H1 (cell line): ENCODE measurements around the gene TBC1D4. TPM values are rescaled to one million over a fixed set of nuclear protein-coding genes. Genes with fewer than 3 reads are reported as not detected.

Experiments
- CTCF ChIA-PET: fragments of 300-600 bp; sonication (Branson Sonifier 250); formaldehyde crosslinking; loops from one replicate; lab custom pipeline; 2021; ENCODE audit not compliant: partially characterized antibody; lab: Charles Lee
- POLR2A ChIA-PET: fragments of 300-600 bp; sonication (Branson Sonifier 250); formaldehyde crosslinking; loops from one replicate; lab custom pipeline; 2021; ENCODE audit warnings: inconsistent platforms; ENCODE audit not compliant: partially characterized antibody; lab: Charles Lee
- DNase-seq, 2 experiments: peaks; one replicate each; pipeline versions ENCODE4 v3.0.0 to v3.0.0-alpha.2; 2010 to 2022; ENCODE audit warnings: low spot score in 2 of 2, low read depth in 1 of 2, mixed read lengths in 1 of 2
- FAIRE-seq: peaks from 2 replicates; lab custom pipeline; 2011; peaks lifted over from hg19 to GRCh38; lab: Jason Lieb, UNC
- H2AFZ ChIP-seq: 2 replicates; pipeline ENCODE4 v1.8.1; 2012; ENCODE audit warnings: low read length, inconsistent platforms
- H2AK5ac ChIP-seq: 2 replicates; pipeline ENCODE4 v1.6.1; 2013; ENCODE audit warnings: low read depth, low read length
- H2BK120ac ChIP-seq: replicated peaks from 2 replicates; pipeline ENCODE3; 2013; ENCODE audit warnings: low read depth, low read length, inconsistent platforms
- H2BK12ac ChIP-seq: 2 replicates; pipeline ENCODE4 v1.6.1; 2013; ENCODE audit warnings: low read depth, low read length
- H2BK15ac ChIP-seq: 2 replicates; pipeline ENCODE4 v1.6.1; 2013; ENCODE audit warnings: low read length
- H2BK20ac ChIP-seq: 2 replicates; pipeline ENCODE4 v1.6.1; 2013; ENCODE audit warnings: low read length
- H2BK5ac ChIP-seq: 2 replicates; pipeline ENCODE4 v1.6.1; 2013; ENCODE audit warnings: low read depth, low read length
- H3K14ac ChIP-seq: 2 replicates; pipeline ENCODE4 v1.6.1; 2013; ENCODE audit warnings: inconsistent platforms; ENCODE audit not compliant: insufficient read length
- H3K18ac ChIP-seq: 2 replicates; pipeline ENCODE4 v1.6.1; 2013; ENCODE audit warnings: low read length; ENCODE audit errors: extremely low read depth
- H3K23ac ChIP-seq: 2 replicates; pipeline ENCODE4 v1.6.1; 2013; ENCODE audit warnings: inconsistent platforms; ENCODE audit not compliant: insufficient read length
- H3K23me2 ChIP-seq: 2 replicates; pipeline ENCODE4 v1.6.1; 2013; ENCODE audit warnings: low read depth, low read length
- H3K27ac ChIP-seq: 2 replicates; pipeline ENCODE4 v1.6.1; 2011; ENCODE audit warnings: low read depth, low read length, inconsistent platforms
- H3K27me3 ChIP-seq, 4 experiments: replicated peaks in 1 of 4; 1 replicate in 1 of 4; 2 replicates in 3 of 4; pipeline versions ENCODE4 v1.6.1 to v1.8.1; 2011 to 2013; ENCODE audit warnings: low read length in 3 of 4, mild to moderate bottlenecking in 3 of 4, inconsistent platforms in 2 of 4, mixed read lengths in 2 of 4, moderate library complexity in 1 of 4; ENCODE audit not compliant: control insufficient read depth in 3 of 4, insufficient read depth in 3 of 4; ENCODE audit errors: extremely low read depth in 1 of 4
- H3K36me3 ChIP-seq, 4 experiments: 2 replicates each; pipeline versions ENCODE4 v1.6.1 to v1.8.1; 2011 to 2013; ENCODE audit warnings: mild to moderate bottlenecking in 4 of 4, low read length in 3 of 4, moderate library complexity in 2 of 4, control low read depth in 1 of 4, inconsistent platforms in 1 of 4; ENCODE audit not compliant: insufficient read depth in 4 of 4, control insufficient read depth in 2 of 4
- H3K4ac ChIP-seq: replicated peaks from 2 replicates; pipeline ENCODE3; 2013; ENCODE audit warnings: low read length, low read depth, mixed read lengths, inconsistent platforms; ENCODE audit not compliant: insufficient read length
- H3K4me1 ChIP-seq, 4 experiments: replicated peaks in 1 of 4; 1 replicate in 1 of 4; 2 replicates in 3 of 4; pipeline versions ENCODE4 v1.6.1 to v1.8.1; 2011 to 2013; ENCODE audit warnings: low read length in 3 of 4, inconsistent platforms in 2 of 4, mixed read lengths in 1 of 4; ENCODE audit not compliant: insufficient read depth in 4 of 4, control insufficient read depth in 3 of 4
- H3K4me2 ChIP-seq, 2 experiments: 2 replicates each; pipeline versions ENCODE4 v1.6.1 to v1.8.1; 2011 to 2013; ENCODE audit warnings: low read depth in 2 of 2, low read length in 2 of 2, control low read depth in 1 of 2, inconsistent platforms in 1 of 2, mild to moderate bottlenecking in 1 of 2; ENCODE audit not compliant: insufficient read depth in 1 of 2
- H3K4me3 ChIP-seq, 4 experiments: fragments of 200-600, 300-600 bp in 1 of 4; sonication (generic), shearing (Covaris generic), sonication (Bioruptor Twin) in 1 of 4; 2 replicates each; pipeline versions ENCODE4 v1.5.1 to v1.8.1; 2011 to 2016; ENCODE audit warnings: low read length in 4 of 4, low read depth in 3 of 4, control low read depth in 2 of 4, inconsistent platforms in 2 of 4, mild to moderate bottlenecking in 2 of 4, mixed read lengths in 1 of 4, moderate library complexity in 1 of 4; ENCODE audit not compliant: insufficient read depth in 2 of 4; ENCODE audit errors: extremely low read depth in 1 of 4
- H3K56ac ChIP-seq: replicated peaks from 2 replicates; pipeline ENCODE3; 2013; ENCODE audit warnings: low read depth, mild to moderate bottlenecking, mixed read lengths, low read length, inconsistent platforms; ENCODE audit not compliant: insufficient read length
- H3K79me1 ChIP-seq: 2 replicates; pipeline ENCODE4 v1.6.1; 2013; ENCODE audit warnings: low read depth, low read length, control low read depth
- H3K79me2 ChIP-seq, 2 experiments: 2 replicates each; pipeline versions ENCODE4 v1.6.1 to v1.8.1; 2012 to 2013; ENCODE audit warnings: low read length in 2 of 2, mild to moderate bottlenecking in 2 of 2, inconsistent platforms in 1 of 2; ENCODE audit not compliant: insufficient read depth in 2 of 2, control insufficient read depth in 1 of 2
- H3K9ac ChIP-seq, 4 experiments: replicated peaks in 1 of 4; 1 replicate in 1 of 4; 2 replicates in 3 of 4; pipeline versions ENCODE4 v1.6.1 to v1.8.1; 2011 to 2013; ENCODE audit warnings: low read depth in 3 of 4, low read length in 3 of 4, control low read depth in 2 of 4, mild to moderate bottlenecking in 2 of 4, moderate library complexity in 2 of 4, inconsistent platforms in 1 of 4; ENCODE audit errors: extremely low read depth in 1 of 4
- H3K9me3 ChIP-seq, 2 experiments: 2 replicates each; pipeline versions ENCODE4 v1.6.1 to v1.8.1; 2012 to 2013; ENCODE audit warnings: mild to moderate bottlenecking in 2 of 2, moderate library complexity in 2 of 2, control low read depth in 1 of 2, inconsistent platforms in 1 of 2, low read depth in 1 of 2, low read length in 1 of 2, mixed read lengths in 1 of 2; ENCODE audit not compliant: insufficient read depth in 2 of 2
- H4K20me1 ChIP-seq, 2 experiments: replicated peaks in 1 of 2; 2 replicates each; pipeline versions ENCODE3 to v1.8.1; 2011 to 2013; ENCODE audit warnings: inconsistent platforms in 2 of 2, low read length in 2 of 2, mild to moderate bottlenecking in 1 of 2; ENCODE audit not compliant: insufficient read depth in 2 of 2, control insufficient read depth in 1 of 2
- H4K5ac ChIP-seq: 2 replicates; pipeline ENCODE4 v1.6.1; 2013; ENCODE audit warnings: low read length, low read depth, mixed read lengths, inconsistent platforms; ENCODE audit not compliant: insufficient read length
- H4K8ac ChIP-seq: 2 replicates; pipeline ENCODE4 v1.8.0; 2013; ENCODE audit warnings: mild to moderate bottlenecking, moderate library complexity, low read length, inconsistent platforms; ENCODE audit not compliant: insufficient read depth; ENCODE audit errors: extremely low read depth
- H4K91ac ChIP-seq: replicated peaks from 2 replicates; pipeline ENCODE3; 2013; ENCODE audit warnings: low read length, mixed read lengths, inconsistent platforms; ENCODE audit not compliant: insufficient read length
- TEAD4 ChIP-seq: IDR thresholded peaks from 2 replicates; pipeline ENCODE4 v1.6.1; 2012; ENCODE audit warnings: low read depth, low read length, inconsistent platforms, mixed read lengths
- WGBS, 2 experiments: shearing (Covaris generic) in 1 of 2; methylation state at CpG; one replicate each; pipeline versions ENCODE4 v1.1.6 to v1.1.7; 2013 to 2015; ENCODE audit warnings: low lambda C conversion rate in 2 of 2, mixed read lengths in 2 of 2, inconsistent platforms in 1 of 2, low coverage in 1 of 2, missing lambda C conversion rate in 1 of 2; ENCODE audit not compliant: insufficient replicate concordance in 2 of 2, insufficient coverage in 1 of 2, insufficient read length in 1 of 2; ENCODE audit errors: extremely low coverage in 1 of 2, missing lambda C conversion rate in 1 of 2; 5-methylcytosine and 5-hydroxymethylcytosine counted together
- polyA plus RNA-seq, 7 experiments: library from polyadenylated mRNA; depleted of rRNA in 3 of 7; stranded (reverse) in 5 of 7; unstranded in 2 of 7; fragments of >200 nt in 5 of 7; fragments of 200-250 nt in 2 of 7; gene quantifications; 1 replicate in 5 of 7; 2 replicates in 1 of 7; 4 replicates in 1 of 7; pipeline versions ENCODE4 v1.2.1 to v1.2.3, GENCODE V29; 2011 to 2013; ENCODE audit warnings: missing spikeins in 2 of 7, mixed read lengths in 2 of 7
- total RNA-seq: library from RNA; stranded (reverse); fragmentation: NEBNext Ultra II Directional; extraction: Animal tissue kit (Norgen Biotek cat#: 25700); gene quantifications from 2 replicates; pipeline ENCODE4 v1.2.1, GENCODE V29; 2021

The TBC1D4 gene
- total and polyA plus RNA-seq, 2 of the 8 experiments (the other 6 are each of a cell fraction or from before 2014, with no cell fraction given) = 16.7 to 39.0 TPM

DNA sequence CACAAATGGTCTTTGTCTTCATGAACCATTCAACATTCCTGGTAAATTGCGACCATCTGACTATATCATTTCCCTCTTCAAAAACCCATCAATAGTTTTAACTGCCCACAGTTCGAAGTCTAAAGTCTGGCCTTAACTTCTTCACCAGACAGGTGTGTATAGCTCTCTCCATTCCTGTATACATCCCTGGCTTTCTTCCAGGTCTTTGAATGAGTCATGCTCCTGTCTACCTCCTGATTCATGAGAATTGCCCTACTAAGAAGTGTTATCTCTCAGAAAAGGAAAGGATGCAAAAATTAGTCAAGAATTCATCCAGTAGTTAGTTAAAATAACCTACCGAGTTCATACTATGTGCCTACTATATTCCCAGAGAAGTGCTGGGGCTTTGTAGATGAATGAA, 225.0 kb downstream of the TBC1D4 start:
- H2BK12ac ChIP-seq = no peak overlapping the region
- H2BK20ac ChIP-seq = no peak overlapping the region
- H3K18ac ChIP-seq = no peak overlapping the region
- no peak overlapping the region for H3K4me2 ChIP-seq
- no peak overlapping the region for H3K14ac ChIP-seq
- H3K23ac ChIP-seq = no peak overlapping the region
- no peaks in the 10 kb centered on the region for H3K23me2 ChIP-seq
- H3K27ac ChIP-seq = no peak overlapping the region
- FAIRE-seq = no peak
- H3K79me2 ChIP-seq = no peaks in the 10 kb centered on the region
- no peaks in the 10 kb centered on the region for H4K20me1 ChIP-seq
- no peaks in the 10 kb centered on the region for H3K79me1 ChIP-seq
- no peak overlapping the region for H4K91ac ChIP-seq
- no peak overlapping the region for H3K4ac ChIP-seq
- H3K56ac ChIP-seq = no peak overlapping the region
- H3K9ac ChIP-seq = no peak overlapping the region
- H3K9me3 ChIP-seq = no peaks in the 10 kb centered on the region
- no peaks in the 10 kb centered on the region for H3K36me3 ChIP-seq
- no peak for TF ChIP-seq TEAD4
- ChIA-PET CTCF (interaction anchor here (1.4 kb wide), 1 partner anchor 684 kb away, joined by 4 read pairs; no protein-coding TSS in a partner anchor), POLR2A (no interaction called here)
- H4K5ac ChIP-seq = no peak overlapping the region
- H4K8ac ChIP-seq = no peak overlapping the region
- no peak overlapping the region for H3K4me3 ChIP-seq
- H2AFZ ChIP-seq = no peak overlapping the region
- no peaks in the 10 kb centered on the region for H3K4me1 ChIP-seq
- H2AK5ac ChIP-seq = no peak overlapping the region
- no peak overlapping the region for H2BK15ac ChIP-seq
- no peak for DNase-seq
- no peak overlapping the region for H2BK5ac ChIP-seq
- no peak overlapping the region for H2BK120ac ChIP-seq
- WGBS, 2 experiments = 83% methylated on average over 3 of the region's 3 CpGs; no CpG with 5 or more reads in 1 of the 2 experiments
- H3K27me3 ChIP-seq = no peaks in the 10 kb centered on the region
